Activated gamma-delta T cell (primary cell): ENCODE measurements around the gene STBD1.
"Not testable (repeated sequence)": the region's sequence is repeated elsewhere in the genome, so short reads cannot be mapped to it uniquely, and the experiment has no call there.

ENCODE experiments used
- DNase-seq: peaks from one replicate; lab custom pipeline; 2025; lab: John Stamatoyannopoulos, UW

The STBD1 gene

DNA sequence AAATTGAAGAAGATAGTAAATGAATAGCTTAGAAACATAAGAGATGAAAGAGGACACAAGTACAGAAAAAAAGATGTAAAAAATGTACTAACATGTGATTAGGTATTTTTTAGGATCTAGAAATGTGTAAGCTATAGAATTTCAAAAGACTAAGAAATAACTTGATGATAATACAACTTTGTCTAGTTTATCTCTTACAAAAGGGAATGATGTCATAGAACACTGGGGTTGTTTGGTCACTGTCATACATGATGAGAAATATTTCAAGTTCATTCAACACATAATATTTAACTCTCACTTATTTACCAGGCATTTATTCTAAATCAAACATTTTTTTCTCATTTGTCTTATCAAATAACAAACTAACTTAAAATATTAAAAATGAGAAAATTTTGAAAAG, 18.5 kb downstream of the STBD1 start:
- DNase-seq, result no peak

DNA sequence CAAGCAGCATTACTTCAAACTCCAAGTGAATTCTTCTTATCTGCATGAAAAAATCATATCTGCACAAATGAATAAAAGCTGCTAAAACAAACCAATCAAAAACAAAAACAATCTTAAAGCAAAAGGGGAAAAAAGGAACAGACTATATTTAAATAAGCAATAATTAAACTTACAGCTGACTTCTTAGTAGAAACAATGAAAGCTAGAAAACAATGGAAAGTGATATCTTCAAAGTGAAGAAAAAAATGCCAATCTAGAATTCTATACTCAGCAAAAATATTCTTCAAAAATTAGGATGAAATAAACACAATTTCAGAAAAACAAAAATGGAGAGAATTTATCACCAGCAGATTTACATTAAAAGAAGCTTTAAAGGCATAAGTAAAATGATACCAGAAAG, 20.0 kb downstream of the STBD1 start:
- DNase-seq, result no peak

DNA sequence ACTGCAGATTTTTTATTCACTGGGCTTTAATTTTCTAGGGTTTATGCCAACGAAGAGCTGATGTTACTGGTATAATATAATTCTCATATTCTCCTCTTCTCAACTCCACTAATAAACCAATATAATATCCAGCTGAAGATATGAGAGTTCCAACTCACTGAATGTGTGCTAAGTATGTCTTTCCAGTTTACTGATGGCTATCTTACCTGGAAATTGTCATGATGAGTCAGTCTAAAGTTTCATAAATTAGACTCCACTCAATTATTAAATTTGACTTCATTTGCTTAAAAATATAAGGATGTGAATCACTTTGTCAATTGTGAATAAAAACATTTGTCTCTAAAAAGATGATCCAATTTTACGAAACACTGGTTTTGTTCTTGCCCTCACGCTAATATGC, 28.4 kb downstream of the STBD1 start:
- DNase-seq, result no peak

DNA sequence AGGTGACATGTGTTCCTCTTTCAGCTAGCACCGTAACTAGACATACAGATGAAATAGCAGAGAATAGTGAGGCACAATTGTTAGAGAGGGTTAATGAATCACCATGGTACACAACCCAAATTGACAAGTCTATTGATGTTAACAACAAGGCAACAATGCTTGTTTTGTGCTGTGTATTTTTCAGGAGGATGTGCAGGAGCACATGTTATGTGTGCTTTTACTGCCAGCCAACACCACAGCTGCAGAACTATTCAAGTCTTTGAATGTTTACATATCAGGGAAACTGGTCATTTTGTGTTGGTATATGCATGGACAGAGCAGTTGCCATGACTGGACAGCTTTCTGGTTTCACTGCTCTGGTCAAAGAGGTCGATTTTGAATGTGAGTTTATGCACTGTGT, 32.8 kb downstream of the STBD1 start:
- no peak for DNase-seq

DNA sequence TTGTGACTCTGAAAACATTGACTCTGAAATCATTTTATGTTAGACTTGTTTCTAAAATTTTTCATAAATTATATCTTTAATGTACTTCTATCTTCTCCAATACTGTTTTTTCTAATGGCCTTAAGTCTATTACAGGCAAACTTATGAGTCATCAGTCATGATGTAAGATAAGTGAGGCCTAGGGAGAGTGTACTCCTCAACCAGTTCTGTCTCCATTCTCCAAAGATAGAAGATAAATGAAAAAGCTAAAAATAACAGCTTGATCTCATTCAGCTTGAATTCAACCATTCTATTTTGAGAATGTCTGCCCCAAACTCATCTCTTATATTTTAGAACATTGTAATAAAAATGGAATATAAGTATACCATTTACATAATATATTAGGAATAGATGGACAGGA, 34.5 kb downstream of the STBD1 start:
- no peak for DNase-seq

DNA sequence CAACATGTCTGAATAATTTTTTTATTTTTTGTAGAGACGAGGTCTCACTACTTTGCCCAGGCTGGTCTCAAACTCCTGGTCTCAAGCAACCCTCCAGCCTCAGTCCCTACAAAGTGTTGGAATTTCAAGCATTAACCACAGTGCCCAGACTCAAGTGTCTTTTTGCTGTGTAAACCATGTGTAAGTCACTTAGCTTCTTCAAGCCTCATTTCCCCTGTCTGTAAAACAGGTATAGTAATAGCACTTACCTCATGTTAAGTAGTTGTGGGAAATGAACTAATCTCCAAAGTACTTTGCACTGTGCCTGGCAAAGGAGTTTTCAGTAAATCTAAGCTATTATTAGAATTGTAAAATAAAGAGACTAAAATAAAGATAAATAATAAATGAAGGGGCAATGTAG, 35.7 kb downstream of the STBD1 start:
- no peak for DNase-seq

DNA sequence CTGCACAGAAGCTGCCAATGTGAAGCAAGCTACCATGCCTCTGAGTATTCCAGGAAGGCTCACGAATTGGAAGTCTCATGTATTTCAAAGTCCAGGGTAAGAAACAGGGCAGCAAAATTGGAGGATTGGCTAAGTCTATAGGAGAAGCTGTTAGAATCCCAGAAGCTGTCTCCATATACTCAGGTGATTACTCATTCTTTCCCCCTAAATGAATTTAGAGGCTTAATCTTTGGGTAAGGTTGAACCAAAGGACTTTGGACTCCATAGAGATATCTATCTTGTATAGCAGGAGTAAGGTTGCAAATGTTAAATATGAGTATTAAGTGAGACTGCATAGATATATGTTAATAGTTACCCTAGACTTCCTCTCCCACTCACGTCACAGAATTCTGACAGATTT, 36.3 kb downstream of the STBD1 start:
- DNase-seq, result no peak

DNA sequence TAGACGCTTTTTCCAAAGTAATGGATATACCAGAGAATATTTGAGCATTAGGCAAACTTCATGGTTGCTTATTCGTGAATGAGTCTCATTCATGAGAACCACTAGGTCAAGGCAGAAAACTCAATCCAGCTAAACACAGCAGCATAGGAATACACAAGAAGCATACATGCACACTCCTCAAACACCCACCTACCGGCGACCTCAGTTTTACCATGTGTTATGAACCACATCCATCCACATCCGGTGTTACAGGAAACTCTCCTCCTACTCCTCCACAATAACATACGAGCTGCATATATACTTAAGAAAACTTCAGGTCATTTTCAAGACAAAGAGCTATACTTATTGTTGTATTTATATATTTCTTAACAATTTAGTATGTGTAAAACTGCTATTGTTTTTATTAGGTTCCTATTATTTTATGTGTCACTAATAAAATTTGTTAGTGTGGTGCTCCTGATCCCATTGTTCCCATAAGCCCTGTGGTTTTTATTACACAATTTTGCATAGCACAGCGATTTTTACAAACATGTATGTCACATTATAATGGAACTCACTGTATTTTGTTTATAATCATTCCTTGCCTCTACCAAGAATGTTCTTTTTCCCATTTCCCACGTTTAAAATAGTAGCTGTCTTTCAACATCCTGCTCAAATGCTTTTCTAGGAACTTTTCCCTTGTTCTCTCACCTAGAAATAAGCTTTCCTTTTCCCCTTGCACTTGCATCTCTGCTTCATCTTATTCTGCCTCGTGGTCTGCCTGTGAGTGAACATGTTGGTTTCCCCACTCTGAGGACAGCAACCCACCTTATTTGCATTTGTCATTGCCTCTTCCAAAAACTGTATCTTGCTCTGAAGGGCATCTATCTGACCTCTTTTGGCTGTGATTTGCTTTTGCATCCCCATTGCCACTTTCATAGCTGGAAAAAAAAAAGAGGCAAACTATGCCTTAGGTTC, 48.3 kb downstream of the STBD1 start:
- no peak for DNase-seq

DNA sequence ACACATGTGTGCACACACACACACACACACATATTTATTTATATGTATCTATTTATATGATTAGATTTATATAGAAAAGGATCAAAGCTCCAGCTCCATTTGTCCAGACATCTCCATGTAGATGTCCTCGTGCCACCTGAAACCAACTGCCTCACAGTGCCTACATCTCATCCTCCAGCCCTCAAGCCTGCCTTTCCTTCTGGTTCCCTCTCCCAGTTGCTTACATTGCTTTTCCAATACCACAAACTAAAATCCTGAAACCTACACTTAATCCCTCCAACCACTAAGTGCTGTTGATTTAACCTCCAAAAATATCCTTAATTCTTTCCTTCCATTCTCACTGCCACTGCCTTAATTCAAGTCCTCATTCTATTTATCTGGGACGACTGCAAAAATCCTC, 51.4 kb downstream of the STBD1 start:
- no peak for DNase-seq

DNA sequence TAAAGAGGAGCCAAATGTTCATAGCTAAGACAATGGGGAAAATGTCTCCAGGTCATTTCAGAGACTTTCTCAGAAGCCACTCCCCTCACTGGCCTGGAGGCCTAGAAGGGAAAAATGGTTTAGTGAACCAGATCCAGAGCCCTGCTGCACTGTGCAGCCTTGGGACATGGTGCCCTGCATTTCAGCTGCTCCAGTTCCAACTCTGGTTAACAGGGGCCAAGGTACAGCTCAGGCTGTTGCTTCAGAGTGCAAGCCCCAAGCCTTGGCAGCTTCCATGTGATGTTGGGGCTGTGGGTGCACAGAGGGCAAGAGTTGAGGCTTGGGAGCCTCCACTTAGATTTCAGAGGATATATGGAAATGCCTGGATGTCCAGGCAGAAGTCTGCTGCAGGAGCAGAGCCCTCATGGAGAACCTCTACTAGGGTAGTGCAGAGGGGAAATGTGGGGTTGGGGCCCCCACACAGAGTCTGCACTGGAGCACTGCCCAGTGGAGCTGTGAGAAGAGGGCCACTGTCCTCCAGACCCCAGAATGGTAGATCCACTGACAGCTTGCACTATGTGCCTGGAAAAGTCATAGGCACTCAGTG, 53.4 kb downstream of the STBD1 start:
- not testable (repeated sequence) for DNase-seq
